Thoracic aorta (tissue), 2 donors: ENCODE results near the gene DMRTC1B. TPM values are rescaled to one million over a fixed set of nuclear protein-coding genes. Genes with fewer than 3 reads are reported as not detected.
"Not testable (repeated sequence)": the region's sequence is repeated elsewhere in the genome, so short reads cannot be mapped to it uniquely, and the experiment has no call there.

Source experiments
- ATAC-seq: fragments of 150-250 bp; one replicate; pipeline ENCODE4 v1.8.0; 2017; ENCODE audit warnings: low read depth; ENCODE audit not compliant: insufficient number of reproducible peaks, low FRiP score
- DNase-seq: peaks from one replicate; pipeline ENCODE4 v3.0.0-alpha.2; 2020; ENCODE audit warnings: low spot score
- H3K27ac ChIP-seq, 2 donors: fragments of 200-600 bp; sonication (generic); 1 replicate in 1 of 2; 2 replicates in 1 of 2; pipeline ENCODE4 v1.5.1; 2016; ENCODE audit warnings: mild to moderate bottlenecking in 2 of 2, moderate library complexity in 2 of 2
- H3K27me3 ChIP-seq: fragments of 200-600 bp; sonication (generic); replicated peaks from 2 replicates; pipeline ENCODE4 v1.6.0; 2016; ENCODE audit warnings: mild to moderate bottlenecking; ENCODE audit not compliant: insufficient read depth
- H3K36me3 ChIP-seq: fragments of 200-600 bp; sonication (generic); one replicate; pipeline ENCODE4 v1.5.1; 2016
- H3K4me1 ChIP-seq, 2 donors: fragments of 200-600 bp; sonication (generic); 1 replicate in 1 of 2; 2 replicates in 1 of 2; pipeline versions ENCODE4 v1.5.1 to v1.6.0; 2016; ENCODE audit warnings: low read depth in 2 of 2, mild to moderate bottlenecking in 1 of 2; ENCODE audit not compliant: control insufficient read depth in 1 of 2
- H3K4me3 ChIP-seq: fragments of 200-600 bp; sonication (generic); 2 replicates; pipeline ENCODE4 v1.5.1; 2016; ENCODE audit warnings: mild to moderate bottlenecking
- H3K9me3 ChIP-seq: fragments of 200-600 bp; sonication (generic); 2 replicates; pipeline ENCODE4 v1.5.1; 2016
- total RNA-seq, 2 donors: library from RNA; depleted of rRNA; stranded (reverse); fragments of >200 nt; gene quantifications; one replicate each; pipeline versions ENCODE4 v1.1.0 to v1.2.3, GENCODE V29; 2016

The DMRTC1B gene
- total RNA-seq, 2 donors from 2014 or later: not detected

GRCh38 chrX:72783964-72784363 is 7.3 kb downstream of the DMRTC1B start:
- not testable (repeated sequence) for H3K4me3 ChIP-seq, H3K9me3 ChIP-seq, H3K27ac ChIP-seq, DNase-seq, H3K36me3 ChIP-seq, H3K27me3 ChIP-seq, H3K4me1 ChIP-seq, ATAC-seq

DNA sequence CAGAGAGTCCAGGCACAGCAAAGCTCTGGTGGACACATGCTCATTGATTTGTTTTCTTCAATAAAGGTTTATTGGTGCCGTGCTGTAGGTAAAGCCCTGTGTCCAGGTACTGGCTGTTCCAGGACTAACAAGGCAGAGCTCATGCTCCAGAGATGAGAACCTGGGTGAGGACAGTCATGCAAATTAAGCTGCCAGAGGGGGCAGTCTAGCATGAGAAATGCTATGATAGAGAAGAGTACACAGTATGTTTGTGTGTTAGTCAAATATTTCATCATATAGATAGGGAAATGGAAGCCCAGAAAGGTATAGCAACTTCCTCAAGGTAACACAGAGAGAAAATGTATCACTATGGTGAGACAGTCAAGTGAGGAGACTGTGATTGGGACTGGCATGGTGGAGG is 11.5 kb downstream of the DMRTC1B start:
- not testable (repeated sequence) for H3K4me3 ChIP-seq, H3K4me1 ChIP-seq, H3K36me3 ChIP-seq, H3K27me3 ChIP-seq, H3K27ac ChIP-seq, ATAC-seq, DNase-seq, H3K9me3 ChIP-seq

- H3K36me3 ChIP-seq, H3K4me3 ChIP-seq, H3K9me3 ChIP-seq, H3K27me3 ChIP-seq, ATAC-seq, H3K4me1 ChIP-seq, H3K27ac ChIP-seq, DNase-seq: not testable (repeated sequence)
Observed at GRCh38 chrX:72790390-72790789, 13.7 kb downstream of the DMRTC1B start.

- not testable (repeated sequence) for H3K27ac ChIP-seq, H3K36me3 ChIP-seq, H3K9me3 ChIP-seq, H3K4me1 ChIP-seq, ATAC-seq, DNase-seq, H3K4me3 ChIP-seq, H3K27me3 ChIP-seq
Observed at GRCh38 chrX:72808110-72808509, 31.4 kb downstream of the DMRTC1B start, which contains the start of gene FAM236D. Gene FAM236D, minus strand, starts transcription at chrX:72808210. Its CDS starts 100 bp downstream, at chrX:72808110.

DNA sequence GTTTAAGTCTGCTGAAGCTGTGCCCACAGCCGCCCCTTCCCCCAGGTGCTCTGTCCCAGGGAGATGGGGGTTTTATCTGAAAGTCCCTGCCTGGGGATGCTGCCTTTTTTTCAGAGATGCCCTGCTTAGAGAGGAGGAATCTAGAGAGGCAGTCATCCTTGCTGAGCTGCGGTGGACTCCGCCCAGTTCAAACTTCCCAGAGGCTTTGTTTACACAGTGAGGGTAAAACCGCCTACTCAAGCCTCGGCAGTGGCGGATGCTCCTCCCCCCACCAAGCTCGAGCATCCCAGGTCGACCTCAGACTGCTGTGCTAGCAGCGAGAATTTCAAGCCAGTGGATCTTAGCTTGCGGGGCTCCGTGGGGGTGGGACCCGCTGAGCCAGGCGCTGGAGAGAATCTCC is 54.0 kb downstream of the DMRTC1B start:
- ATAC-seq, H3K9me3 ChIP-seq: not testable (repeated sequence)

DNA sequence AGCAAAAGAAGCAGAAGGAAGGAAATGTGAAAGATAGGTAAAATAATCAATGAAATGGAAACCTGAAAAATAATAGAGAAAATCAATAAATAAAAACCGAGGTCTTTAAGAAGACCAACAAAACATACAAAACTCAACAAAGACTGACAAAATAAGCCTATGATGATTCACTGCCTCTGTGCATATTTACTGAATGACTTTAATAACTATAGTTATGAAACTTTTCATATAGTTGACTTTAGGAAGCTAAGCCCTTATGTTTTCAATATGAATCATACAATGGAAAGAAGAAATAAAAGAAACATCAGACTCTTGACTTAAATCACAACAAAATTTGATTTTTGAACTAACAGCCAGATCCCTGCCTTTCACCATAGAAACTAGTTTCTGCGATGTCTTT is 60.8 kb downstream of the DMRTC1B start:
- H3K4me3 ChIP-seq, DNase-seq, H3K36me3 ChIP-seq, H3K9me3 ChIP-seq, H3K27me3 ChIP-seq, ATAC-seq, H3K4me1 ChIP-seq, H3K27ac ChIP-seq: not testable (repeated sequence)

More for the DNA sequence above, 54.0 kb downstream of the DMRTC1B start:
- H3K4me3 ChIP-seq, H3K36me3 ChIP-seq, H3K4me1 ChIP-seq, DNase-seq, H3K27me3 ChIP-seq, H3K27ac ChIP-seq: not testable (repeated sequence)

DNA sequence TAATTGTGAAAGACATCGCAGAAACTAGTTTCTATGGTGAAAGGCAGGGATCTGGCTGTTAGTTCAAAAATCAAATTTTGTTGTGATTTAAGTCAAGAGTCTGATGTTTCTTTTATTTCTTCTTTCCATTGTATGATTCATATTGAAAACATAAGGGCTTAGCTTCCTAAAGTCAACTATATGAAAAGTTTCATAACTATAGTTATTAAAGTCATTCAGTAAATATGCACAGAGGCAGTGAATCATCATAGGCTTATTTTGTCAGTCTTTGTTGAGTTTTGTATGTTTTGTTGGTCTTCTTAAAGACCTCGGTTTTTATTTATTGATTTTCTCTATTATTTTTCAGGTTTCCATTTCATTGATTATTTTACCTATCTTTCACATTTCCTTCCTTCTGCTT is 106.2 kb downstream of the DMRTC1B start:
- not testable (repeated sequence) for H3K36me3 ChIP-seq, H3K4me3 ChIP-seq, H3K9me3 ChIP-seq, DNase-seq, H3K4me1 ChIP-seq, ATAC-seq, H3K27ac ChIP-seq, H3K27me3 ChIP-seq

DNA sequence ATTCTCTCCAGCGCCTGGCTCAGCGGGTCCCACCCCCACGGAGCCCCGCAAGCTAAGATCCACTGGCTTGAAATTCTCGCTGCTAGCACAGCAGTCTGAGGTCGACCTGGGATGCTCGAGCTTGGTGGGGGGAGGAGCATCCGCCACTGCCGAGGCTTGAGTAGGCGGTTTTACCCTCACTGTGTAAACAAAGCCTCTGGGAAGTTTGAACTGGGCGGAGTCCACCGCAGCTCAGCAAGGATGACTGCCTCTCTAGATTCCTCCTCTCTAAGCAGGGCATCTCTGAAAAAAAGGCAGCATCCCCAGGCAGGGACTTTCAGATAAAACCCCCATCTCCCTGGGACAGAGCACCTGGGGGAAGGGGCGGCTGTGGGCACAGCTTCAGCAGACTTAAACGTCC is 113.0 kb downstream of the DMRTC1B start:
- not testable (repeated sequence) for H3K27ac ChIP-seq, H3K9me3 ChIP-seq, H3K4me3 ChIP-seq, ATAC-seq, DNase-seq, H3K27me3 ChIP-seq, H3K36me3 ChIP-seq, H3K4me1 ChIP-seq

Other genes starting within 250 kb of the DMRTC1B start
- 10 to 100 TPM; 32.5 to 63.8 TPM for gene HDAC8, start 204.0 kb upstream of the DMRTC1B start, total RNA-seq
- 10 to 100 TPM; 12.5 to 24.3 TPM for gene PHKA1, start 62.6 kb upstream of the DMRTC1B start, total RNA-seq
- gene FAM236B, start 5.8 kb downstream of the DMRTC1B start, total RNA-seq: not detected
- not detected for gene FAM236D, start 31.3 kb downstream of the DMRTC1B start, total RNA-seq
- gene FAM236C, start 135.7 kb downstream of the DMRTC1B start, total RNA-seq: not detected
- not detected for gene FAM236A, start 161.3 kb downstream of the DMRTC1B start, total RNA-seq
- not detected for gene DMRTC1, start 166.9 kb downstream of the DMRTC1B start, total RNA-seq
- gene PABPC1L2B, start 226.0 kb downstream of the DMRTC1B start, total RNA-seq: not detected